Neural cell (in vitro differentiated cells): ENCODE data around the gene OSTC. TPM values are rescaled to one million over a fixed set of nuclear protein-coding genes. Genes with fewer than 3 reads are reported as not detected.

Experiments
- H2AFZ ChIP-seq: fragments of 200-600, 300-800 bp; sonication (generic), shearing (Covaris generic); 2 replicates; pipeline ENCODE4 v1.6.0; 2014; ENCODE audit warnings: low read depth, mild to moderate bottlenecking, antibody characterized with exemption, low read length, moderate library complexity
- H3F3A ChIP-seq: fragments of 200-600 bp; shearing (Covaris generic); 2 replicates; pipeline ENCODE4 v1.6.1; 2016; ENCODE audit warnings: mild to moderate bottlenecking, moderate library complexity, mixed read lengths, antibody characterized with exemption, low read length; ENCODE audit not compliant: insufficient read depth, poor library complexity, severe bottlenecking
- H3K27ac ChIP-seq: fragments of 200-600, 300-800 bp; sonication (generic), shearing (Covaris generic); 2 replicates; pipeline ENCODE4 v1.5.1; 2014; ENCODE audit warnings: mild to moderate bottlenecking, low read length, moderate library complexity
- H3K27me3 ChIP-seq: fragments of 300-800, 200-600 bp; sonication (generic), shearing (Covaris generic); 2 replicates; pipeline ENCODE4 v1.6.0; 2014; ENCODE audit warnings: mild to moderate bottlenecking, low read depth, low read length, moderate library complexity; ENCODE audit not compliant: insufficient read depth
- H3K36me3 ChIP-seq: fragments of 300-800, 200-600 bp; sonication (generic), shearing (Covaris generic); 2 replicates; pipeline ENCODE4 v1.5.1; 2014; ENCODE audit warnings: mild to moderate bottlenecking, antibody characterized with exemption, low read length, moderate library complexity; ENCODE audit not compliant: insufficient read depth
- H3K4me2 ChIP-seq: fragments of 300-800, 200-600 bp; sonication (generic), shearing (Covaris generic); 2 replicates; pipeline ENCODE4 v1.6.0; 2014; ENCODE audit warnings: mild to moderate bottlenecking, low read length
- H3K4me3 ChIP-seq: fragments of 300-800, 200-600 bp; sonication (generic), shearing (Covaris generic); 2 replicates; pipeline ENCODE4 v1.5.1; 2014; ENCODE audit warnings: mild to moderate bottlenecking, low read length, moderate library complexity
- H3K79me2 ChIP-seq: fragments of 200-600 bp; shearing (Covaris generic); replicated peaks from 2 replicates; pipeline ENCODE4 v1.6.0; 2014; ENCODE audit warnings: mild to moderate bottlenecking, low read length, moderate library complexity; ENCODE audit not compliant: insufficient read depth
- H3K9ac ChIP-seq: fragments of 300-800, 200-600 bp; sonication (generic), shearing (Covaris generic); 2 replicates; pipeline ENCODE4 v1.6.1; 2016; ENCODE audit warnings: mild to moderate bottlenecking, low read length, mixed read lengths
- H3K9me2 ChIP-seq: fragments of 200-600 bp; shearing (Covaris generic); 2 replicates; pipeline ENCODE4 v1.6.1; 2016; ENCODE audit warnings: mild to moderate bottlenecking, low read length, mixed read lengths; ENCODE audit not compliant: insufficient read depth
- H3K9me3 ChIP-seq: fragments of 200-600, 300-800 bp; sonication (generic), shearing (Covaris generic); 2 replicates; pipeline ENCODE4 v1.6.1; 2016; ENCODE audit warnings: mild to moderate bottlenecking, mixed run types, low read length, moderate library complexity, mixed read lengths
- H4K20me1 ChIP-seq: fragments of 200-600 bp; shearing (Covaris generic); 2 replicates; pipeline ENCODE4 v1.6.1; 2016; ENCODE audit warnings: mild to moderate bottlenecking, mixed run types; ENCODE audit not compliant: insufficient read depth
- EP300 ChIP-seq: fragments of 450-650 bp; conservative IDR thresholded peaks from 2 replicates; pipeline ENCODE4 v1.6.1; 2014; ENCODE audit warnings: antibody characterized with exemption, mild to moderate bottlenecking, moderate library complexity; ENCODE audit not compliant: poor library complexity, severe bottlenecking
- EZH2 ChIP-seq: fragments of 200-600, 300-800 bp; shearing (Covaris generic), sonication (generic); IDR thresholded peaks from 2 replicates; pipeline ENCODE4 v1.6.1; 2014; ENCODE audit warnings: antibody characterized with exemption, low read length, borderline replicate concordance, mild to moderate bottlenecking; ENCODE audit not compliant: insufficient read depth, poor library complexity, severe bottlenecking
- MXI1 ChIP-seq: fragments of 450-650 bp; conservative IDR thresholded peaks from 2 replicates; pipeline ENCODE4 v1.6.1; 2014; ENCODE audit warnings: antibody characterized with exemption, mild to moderate bottlenecking; ENCODE audit not compliant: poor library complexity, severe bottlenecking
- POLR2AphosphoS5 ChIP-seq: IDR thresholded peaks from 2 replicates; pipeline ENCODE4 v1.6.1; 2012
- RAD21 ChIP-seq: fragments of 450-650 bp; conservative IDR thresholded peaks from 2 replicates; pipeline ENCODE4 v1.6.1; 2014; ENCODE audit warnings: antibody characterized with exemption, mild to moderate bottlenecking, moderate library complexity
- SMC3 ChIP-seq: fragments of 450-650 bp; conservative IDR thresholded peaks from 2 replicates; pipeline ENCODE4 v1.6.1; 2014; ENCODE audit warnings: antibody characterized with exemption, mild to moderate bottlenecking, moderate library complexity; ENCODE audit not compliant: poor library complexity
- TAF1 ChIP-seq: IDR thresholded peaks from 2 replicates; pipeline ENCODE4 v1.6.1; 2012; ENCODE audit warnings: low read depth
- polyA plus RNA-seq: library from polyadenylated mRNA; depleted of rRNA; stranded (reverse); fragments of >200 nt; gene quantifications from 2 replicates; pipeline ENCODE4 v1.2.3, GENCODE V29; 2014
- TF ChIP-seq, protein P1 (sequence below): IDR thresholded peaks from 2 replicates; pipeline ENCODE4 v1.6.1; 2012; ENCODE audit warnings: borderline replicate concordance
- TF ChIP-seq, protein P2 (sequence below): fragments of 450-650 bp; IDR thresholded peaks from 2 replicates; pipeline ENCODE4 v1.5.1; 2014; ENCODE audit warnings: antibody characterized with exemption, mild to moderate bottlenecking, moderate library complexity; ENCODE audit not compliant: poor library complexity, severe bottlenecking

Gene OSTC
- polyA plus RNA-seq, 1 donor from 2014 or later = 128 TPM

DNA sequence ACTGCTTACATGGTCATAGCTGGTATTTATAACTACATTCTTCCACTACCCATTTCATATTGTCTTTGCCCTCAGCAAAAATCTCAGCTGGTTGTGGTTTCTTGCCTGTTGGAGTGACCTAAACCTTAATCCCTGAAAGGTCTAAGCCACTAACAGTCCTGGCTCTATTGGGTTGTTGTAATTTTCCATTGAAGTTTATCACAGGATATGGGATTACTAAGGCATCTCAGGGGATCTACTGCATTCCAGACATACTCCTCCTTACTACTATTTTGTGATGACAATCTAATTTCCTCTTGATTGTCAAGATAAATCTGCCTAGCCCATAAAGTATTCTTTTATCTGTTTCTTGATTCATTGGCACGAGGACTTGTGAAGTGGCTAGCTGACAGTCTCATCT, 6.2 kb upstream of the OSTC start:
- Histone ChIP-seq H3K9ac (no peak overlapping the region), H3K9me2 (no peaks in the 10 kb centered on the region), H3K9me3 (no peaks in the 10 kb centered on the region), H3K4me3 (no peak overlapping the region), H4K20me1 (no peaks in the 10 kb centered on the region), H3K27me3 (no peaks in the 10 kb centered on the region), H2AFZ (no peak overlapping the region), H3K36me3 (no peaks in the 10 kb centered on the region), H3K79me2 (no peaks in the 10 kb centered on the region), H3K4me2 (no peak overlapping the region), H3F3A (no peaks in the 10 kb centered on the region), H3K27ac (no peak overlapping the region)
- TF ChIP-seq, protein P1, sequence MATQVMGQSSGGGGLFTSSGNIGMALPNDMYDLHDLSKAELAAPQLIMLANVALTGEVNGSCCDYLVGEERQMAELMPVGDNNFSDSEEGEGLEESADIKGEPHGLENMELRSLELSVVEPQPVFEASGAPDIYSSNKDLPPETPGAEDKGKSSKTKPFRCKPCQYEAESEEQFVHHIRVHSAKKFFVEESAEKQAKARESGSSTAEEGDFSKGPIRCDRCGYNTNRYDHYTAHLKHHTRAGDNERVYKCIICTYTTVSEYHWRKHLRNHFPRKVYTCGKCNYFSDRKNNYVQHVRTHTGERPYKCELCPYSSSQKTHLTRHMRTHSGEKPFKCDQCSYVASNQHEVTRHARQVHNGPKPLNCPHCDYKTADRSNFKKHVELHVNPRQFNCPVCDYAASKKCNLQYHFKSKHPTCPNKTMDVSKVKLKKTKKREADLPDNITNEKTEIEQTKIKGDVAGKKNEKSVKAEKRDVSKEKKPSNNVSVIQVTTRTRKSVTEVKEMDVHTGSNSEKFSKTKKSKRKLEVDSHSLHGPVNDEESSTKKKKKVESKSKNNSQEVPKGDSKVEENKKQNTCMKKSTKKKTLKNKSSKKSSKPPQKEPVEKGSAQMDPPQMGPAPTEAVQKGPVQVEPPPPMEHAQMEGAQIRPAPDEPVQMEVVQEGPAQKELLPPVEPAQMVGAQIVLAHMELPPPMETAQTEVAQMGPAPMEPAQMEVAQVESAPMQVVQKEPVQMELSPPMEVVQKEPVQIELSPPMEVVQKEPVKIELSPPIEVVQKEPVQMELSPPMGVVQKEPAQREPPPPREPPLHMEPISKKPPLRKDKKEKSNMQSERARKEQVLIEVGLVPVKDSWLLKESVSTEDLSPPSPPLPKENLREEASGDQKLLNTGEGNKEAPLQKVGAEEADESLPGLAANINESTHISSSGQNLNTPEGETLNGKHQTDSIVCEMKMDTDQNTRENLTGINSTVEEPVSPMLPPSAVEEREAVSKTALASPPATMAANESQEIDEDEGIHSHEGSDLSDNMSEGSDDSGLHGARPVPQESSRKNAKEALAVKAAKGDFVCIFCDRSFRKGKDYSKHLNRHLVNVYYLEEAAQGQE = no peak
- TF ChIP-seq MXI1 (no peak), SMC3 (no peak), EZH2 (no peak), POLR2AphosphoS5 (no peak), TAF1 (no peak), RAD21 (no peak)
- TF ChIP-seq, protein P2, sequence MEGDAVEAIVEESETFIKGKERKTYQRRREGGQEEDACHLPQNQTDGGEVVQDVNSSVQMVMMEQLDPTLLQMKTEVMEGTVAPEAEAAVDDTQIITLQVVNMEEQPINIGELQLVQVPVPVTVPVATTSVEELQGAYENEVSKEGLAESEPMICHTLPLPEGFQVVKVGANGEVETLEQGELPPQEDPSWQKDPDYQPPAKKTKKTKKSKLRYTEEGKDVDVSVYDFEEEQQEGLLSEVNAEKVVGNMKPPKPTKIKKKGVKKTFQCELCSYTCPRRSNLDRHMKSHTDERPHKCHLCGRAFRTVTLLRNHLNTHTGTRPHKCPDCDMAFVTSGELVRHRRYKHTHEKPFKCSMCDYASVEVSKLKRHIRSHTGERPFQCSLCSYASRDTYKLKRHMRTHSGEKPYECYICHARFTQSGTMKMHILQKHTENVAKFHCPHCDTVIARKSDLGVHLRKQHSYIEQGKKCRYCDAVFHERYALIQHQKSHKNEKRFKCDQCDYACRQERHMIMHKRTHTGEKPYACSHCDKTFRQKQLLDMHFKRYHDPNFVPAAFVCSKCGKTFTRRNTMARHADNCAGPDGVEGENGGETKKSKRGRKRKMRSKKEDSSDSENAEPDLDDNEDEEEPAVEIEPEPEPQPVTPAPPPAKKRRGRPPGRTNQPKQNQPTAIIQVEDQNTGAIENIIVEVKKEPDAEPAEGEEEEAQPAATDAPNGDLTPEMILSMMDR = no peak

DNA sequence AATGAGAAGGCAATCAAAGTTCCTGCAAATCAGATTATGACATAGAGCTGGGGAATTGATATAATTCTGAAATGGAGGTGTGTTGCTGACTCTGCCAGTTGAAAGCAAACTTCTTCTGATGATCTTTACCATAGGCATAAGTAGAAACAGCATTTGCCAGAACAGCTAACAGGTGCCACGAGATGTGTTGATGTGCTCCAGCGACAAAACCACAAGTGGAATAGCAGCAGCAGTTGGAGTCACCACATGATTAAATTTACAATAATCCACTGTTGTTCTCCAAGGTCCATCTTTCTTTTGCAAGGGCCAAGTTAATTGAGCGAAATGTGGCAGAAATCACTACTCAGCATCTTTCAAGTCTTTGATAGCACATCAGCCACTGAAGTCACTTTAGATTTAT, 3.7 kb upstream of the OSTC start:
- H3K79me2 ChIP-seq = peaks cover 11% of the 10 kb centered on the region
- TF ChIP-seq EP300 (no peak), EZH2 (no peak), POLR2AphosphoS5 (no peak), MXI1 (no peak), SMC3 (no peak), TAF1 (no peak), RAD21 (no peak)
- TF ChIP-seq, protein P2 = no peak
- TF ChIP-seq, protein P1 = no peak
- no peaks in the 10 kb centered on the region for H3K9me3 ChIP-seq
- no peak overlapping the region for H3K4me2 ChIP-seq
- H4K20me1 ChIP-seq = no peaks in the 10 kb centered on the region
- no peaks in the 10 kb centered on the region for H3K9me2 ChIP-seq
- H3K36me3 ChIP-seq = no peaks in the 10 kb centered on the region
- H3K27me3 ChIP-seq = no peaks in the 10 kb centered on the region
- H3F3A ChIP-seq = no peaks in the 10 kb centered on the region
- no peak overlapping the region for H3K27ac ChIP-seq
- H3K9ac ChIP-seq = no peak overlapping the region
- H2AFZ ChIP-seq = no peak overlapping the region
- H3K4me3 ChIP-seq = no peak overlapping the region
